GM12874 (cell line): ENCODE data around the gene SORBS1.

Experiments used
- TF ChIP-seq, protein P1 (sequence below): IDR thresholded peaks from 2 replicates; pipeline ENCODE4 v1.5.1; 2011; ENCODE audit warnings: low read depth, mild to moderate bottlenecking, control low read depth, low read length, moderate library complexity; ENCODE audit not compliant: insufficient read depth

The SORBS1 gene

DNA sequence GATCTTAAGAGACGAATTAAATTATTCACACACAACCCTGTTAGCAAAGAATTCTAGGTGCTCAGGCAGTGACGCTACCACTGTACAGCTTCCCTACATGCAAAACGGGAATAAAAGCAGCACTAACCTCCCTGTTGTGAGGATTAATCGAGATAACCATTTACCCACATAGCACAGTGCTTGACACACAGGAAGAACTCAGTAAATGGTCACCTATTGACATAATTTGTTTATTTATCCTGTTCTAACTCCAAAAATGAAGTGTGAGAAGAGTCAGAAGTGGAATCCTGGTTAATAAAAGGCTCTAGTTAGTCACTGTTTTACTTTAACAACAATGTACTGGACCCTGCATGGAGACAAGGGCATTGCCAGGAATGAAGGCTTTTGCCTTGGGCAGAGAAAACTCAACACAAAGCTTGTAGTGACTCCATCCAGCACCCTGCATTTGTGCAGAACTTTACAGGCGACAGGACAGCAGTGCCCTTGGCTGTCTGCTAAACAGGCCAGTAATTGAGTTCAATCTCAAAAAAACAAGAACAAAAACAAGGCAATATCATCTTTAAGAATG lies 103.8 kb downstream of the SORBS1 start:
- TF ChIP-seq, protein P1, sequence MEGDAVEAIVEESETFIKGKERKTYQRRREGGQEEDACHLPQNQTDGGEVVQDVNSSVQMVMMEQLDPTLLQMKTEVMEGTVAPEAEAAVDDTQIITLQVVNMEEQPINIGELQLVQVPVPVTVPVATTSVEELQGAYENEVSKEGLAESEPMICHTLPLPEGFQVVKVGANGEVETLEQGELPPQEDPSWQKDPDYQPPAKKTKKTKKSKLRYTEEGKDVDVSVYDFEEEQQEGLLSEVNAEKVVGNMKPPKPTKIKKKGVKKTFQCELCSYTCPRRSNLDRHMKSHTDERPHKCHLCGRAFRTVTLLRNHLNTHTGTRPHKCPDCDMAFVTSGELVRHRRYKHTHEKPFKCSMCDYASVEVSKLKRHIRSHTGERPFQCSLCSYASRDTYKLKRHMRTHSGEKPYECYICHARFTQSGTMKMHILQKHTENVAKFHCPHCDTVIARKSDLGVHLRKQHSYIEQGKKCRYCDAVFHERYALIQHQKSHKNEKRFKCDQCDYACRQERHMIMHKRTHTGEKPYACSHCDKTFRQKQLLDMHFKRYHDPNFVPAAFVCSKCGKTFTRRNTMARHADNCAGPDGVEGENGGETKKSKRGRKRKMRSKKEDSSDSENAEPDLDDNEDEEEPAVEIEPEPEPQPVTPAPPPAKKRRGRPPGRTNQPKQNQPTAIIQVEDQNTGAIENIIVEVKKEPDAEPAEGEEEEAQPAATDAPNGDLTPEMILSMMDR: no peak

DNA sequence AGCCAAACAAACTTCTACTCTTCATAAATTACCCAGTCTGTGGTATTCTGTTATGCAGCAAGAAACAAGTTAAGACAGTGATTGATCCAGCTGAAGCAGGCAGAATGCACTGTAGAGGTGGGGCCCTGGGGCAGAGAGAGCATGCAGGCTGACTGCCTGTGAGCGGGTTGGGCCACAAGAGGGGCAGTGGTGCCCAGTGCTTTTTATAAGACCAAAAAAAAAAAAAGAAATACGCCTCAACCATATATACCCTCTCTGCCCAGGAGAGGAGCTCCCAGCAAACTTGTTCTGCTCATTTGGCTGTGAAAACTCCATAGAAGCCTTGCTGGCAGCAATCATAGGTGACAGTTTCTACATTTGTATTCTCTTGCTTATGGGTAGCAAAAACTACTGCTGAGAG lies 104.7 kb downstream of the SORBS1 start:
- TF ChIP-seq, protein P1: no peak

- TF ChIP-seq, protein P1: no peak
Measured at GRCh38 chr10:95454940-95455339, 106.2 kb downstream of the SORBS1 start.

- TF ChIP-seq, protein P1: no peak
Measured at GRCh38 chr10:95454356-95454755, 106.8 kb downstream of the SORBS1 start.

- TF ChIP-seq, protein P1: no peak
Measured at GRCh38 chr10:95451568-95452524, 109.3 kb downstream of the SORBS1 start.

GRCh38 chr10:95451150-95451549 lies 110.0 kb downstream of the SORBS1 start:
- TF ChIP-seq, protein P1: no peak

- TF ChIP-seq, protein P1: no peak
Measured at GRCh38 chr10:95450188-95450587, 111.0 kb downstream of the SORBS1 start.
